NCI-H146 treated with DMSO at 0.1 percent for 48 hours (cell line): Measurements from ENCODE around the gene IDH3G.

Experiments used
- DNase-seq: peaks from one replicate; lab custom pipeline; 2025; ENCODE audit not compliant: unreplicated experiment; lab: John Stamatoyannopoulos, UW

The IDH3G gene

GRCh38 chrX:153773741-153774575 lies 20.2 kb downstream of the IDH3G start:
- no peak for DNase-seq

DNA sequence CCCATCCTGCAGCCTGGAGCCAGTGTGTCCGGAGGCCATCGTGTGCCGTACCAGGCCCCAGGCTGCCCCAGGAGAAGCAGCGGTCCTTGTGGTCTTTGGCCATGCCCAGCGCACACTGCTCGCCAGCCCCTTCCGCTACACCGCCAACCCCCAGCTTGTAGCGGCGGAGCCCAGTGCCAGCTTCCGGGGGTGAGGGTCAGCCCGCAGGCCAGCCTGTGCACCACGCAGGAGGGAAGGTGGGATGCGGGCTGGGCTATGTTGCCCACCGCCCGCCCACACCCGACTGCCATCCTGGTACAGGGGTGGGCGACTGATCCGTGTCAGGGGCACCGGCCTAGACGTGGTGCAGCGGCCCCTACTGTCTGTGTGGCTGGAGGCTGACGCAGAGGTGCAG lies 21.0 kb downstream of the IDH3G start:
- no peak for DNase-seq

DNA sequence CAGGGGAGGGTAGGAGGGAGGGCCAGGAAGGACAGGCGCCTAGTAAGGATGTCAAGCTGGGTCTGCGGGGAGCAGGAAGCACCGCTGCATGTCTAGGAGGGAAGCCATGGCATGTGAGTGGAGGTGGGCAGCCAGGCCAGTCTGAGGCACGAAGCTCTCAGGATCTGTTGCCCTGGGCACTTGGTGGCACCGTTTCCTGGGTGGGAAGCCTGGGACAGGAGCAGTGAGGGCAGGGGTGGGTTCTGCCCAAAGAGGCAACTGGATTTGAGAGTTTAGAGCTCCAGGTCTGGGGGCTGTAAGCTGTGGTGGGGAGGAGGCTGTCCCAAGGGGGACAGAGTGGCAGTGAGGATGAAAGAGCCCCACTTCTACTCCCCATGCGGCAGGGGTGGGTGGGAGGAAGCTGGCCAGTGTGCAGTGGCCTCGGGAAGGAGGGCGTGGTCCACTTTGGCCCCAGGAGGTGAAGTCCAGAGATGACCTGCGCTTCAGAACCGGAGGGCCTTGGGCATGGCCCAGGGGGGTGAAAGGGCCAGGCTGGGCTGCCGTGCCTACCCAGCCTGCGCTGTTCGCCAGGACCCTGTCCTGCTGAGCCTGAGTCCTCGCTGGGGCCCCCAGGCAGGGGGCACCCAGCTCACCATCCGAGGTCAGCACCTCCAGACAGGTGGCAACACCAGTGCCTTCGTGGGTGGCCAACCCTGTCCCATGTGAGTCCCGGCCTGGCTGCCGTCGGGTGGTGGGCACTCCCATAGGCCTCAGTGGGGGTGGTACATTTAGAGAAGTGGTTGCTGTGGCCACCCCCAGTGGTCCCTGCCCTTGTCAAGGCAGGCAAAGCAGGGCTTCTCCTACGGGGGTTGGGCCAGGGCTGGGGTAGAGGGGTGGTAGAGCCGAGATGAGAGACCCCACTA lies 21.6 kb downstream of the IDH3G start:
- no peak for DNase-seq

- DNase-seq = no peak
These were observed 22.5 kb downstream of the IDH3G start for GRCh38 chrX:153771415-153772315.

DNA sequence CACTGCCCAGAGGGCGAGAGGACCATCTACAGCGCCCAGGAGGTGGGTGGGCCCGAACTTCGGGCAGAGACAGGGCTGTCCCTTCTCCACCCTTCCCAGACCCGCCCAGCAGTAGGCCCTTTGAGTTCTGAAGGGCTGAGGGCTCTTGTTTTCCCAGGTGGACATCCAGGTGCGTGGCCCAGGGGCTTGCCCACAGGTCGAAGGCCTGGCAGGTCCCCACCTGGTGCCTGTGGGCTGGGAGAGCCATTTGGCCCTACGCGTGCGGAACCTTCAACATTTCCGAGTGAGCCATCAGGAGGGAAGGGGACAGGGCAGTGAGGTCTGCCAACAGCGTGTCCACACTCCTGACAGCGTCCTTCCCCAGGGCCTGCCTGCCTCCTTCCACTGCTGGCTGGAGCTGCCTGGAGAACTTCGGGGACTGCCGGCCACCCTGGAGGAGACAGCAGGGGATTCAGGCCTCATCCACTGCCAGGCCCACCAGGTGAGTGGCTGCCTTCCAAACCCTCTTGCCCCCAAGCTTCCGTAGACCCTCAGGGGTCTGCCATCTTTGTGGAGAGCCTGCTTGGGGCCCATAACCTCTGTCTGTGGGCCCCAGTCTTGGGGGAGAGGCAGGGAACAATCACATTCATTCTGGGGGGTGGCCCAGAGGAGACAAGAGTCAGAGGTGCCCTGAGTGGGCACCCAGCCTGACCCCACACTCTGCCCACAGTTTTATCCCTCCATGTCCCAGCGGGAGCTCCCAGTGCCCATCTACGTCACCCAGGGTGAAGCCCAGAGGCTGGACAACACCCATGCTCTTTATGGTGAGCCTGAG lies 23.4 kb downstream of the IDH3G start:
- DNase-seq = no peak

- DNase-seq = no peak
These were observed 24.1 kb downstream of the IDH3G start for GRCh38 chrX:153769865-153770600.

DNA sequence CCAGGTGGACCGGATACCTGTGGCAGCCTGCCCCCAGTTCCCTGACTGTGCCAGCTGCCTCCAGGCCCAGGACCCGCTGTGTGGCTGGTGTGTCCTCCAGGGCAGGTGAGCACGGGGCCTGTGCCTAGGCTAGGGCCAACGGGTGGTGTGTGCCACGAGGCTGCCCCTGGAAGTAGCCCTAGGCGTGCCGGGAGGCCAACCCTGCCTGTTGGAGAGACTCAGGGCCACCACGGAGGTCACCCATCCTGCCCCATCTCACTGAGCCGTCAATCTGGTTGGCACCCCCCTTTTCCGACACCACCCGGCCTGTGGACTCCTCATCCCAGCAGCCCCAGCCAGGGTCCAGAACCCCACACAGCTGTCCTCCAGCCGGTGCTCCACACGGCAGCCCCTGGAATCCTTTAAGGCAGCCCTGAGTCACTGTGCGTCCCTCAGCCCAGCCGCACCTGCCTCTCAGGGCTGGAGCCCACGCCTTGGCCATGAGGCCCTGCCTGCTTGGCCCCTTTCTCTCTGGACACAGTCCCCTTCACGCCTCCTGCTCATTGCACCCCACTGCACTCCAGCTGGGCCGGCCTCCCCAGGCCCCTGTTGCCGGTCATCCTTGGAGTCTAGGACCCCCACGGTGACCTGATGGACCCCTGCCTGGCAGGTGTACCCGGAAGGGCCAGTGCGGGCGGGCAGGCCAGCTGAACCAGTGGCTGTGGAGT lies 24.9 kb downstream of the IDH3G start:
- DNase-seq = no peak

DNA sequence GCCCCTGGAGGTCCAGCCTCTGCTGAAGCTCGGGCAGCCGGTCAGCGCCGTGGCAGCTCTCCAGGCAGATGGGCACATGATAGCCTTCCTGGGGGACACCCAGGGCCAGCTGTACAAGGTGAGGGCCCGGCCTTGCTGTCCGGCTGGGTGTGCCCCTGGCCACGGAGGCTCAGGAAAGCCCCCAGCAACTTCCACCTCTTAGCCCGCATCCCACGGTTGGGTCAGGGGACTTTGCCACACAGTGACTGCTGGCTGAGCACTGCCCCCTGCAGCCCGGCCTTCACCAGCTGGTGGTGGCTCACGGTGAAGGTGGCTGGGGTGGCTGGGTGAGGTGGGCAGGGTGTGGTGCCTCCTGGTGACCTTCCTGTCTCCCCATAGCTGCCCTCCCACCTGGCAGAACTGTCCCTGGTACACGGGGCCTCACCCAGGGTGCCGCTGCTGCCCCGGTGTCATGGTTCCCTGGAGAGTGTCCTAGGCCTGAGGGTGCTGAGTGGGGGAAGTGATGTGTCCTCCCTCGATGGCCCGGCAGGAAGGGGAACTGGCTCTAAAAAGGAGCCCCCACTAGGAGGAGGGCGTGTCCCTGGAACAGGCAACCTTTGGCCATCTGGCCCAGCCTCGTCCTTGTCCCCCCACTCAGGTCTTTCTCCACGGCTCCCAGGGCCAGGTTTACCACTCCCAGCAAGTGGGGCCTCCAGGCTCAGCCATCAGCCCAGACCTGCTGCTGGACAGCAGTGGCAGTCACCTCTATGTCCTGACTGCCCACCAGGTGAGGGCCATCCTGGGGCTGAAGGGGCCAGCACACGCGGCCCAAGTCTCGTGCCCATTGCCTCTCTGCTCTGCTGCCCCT lies 25.6 kb downstream of the IDH3G start:
- DNase-seq = no peak

GRCh38 chrX:153767674-153768055 lies 26.5 kb downstream of the IDH3G start:
- no peak for DNase-seq

GRCh38 chrX:153766871-153767673 lies 27.1 kb downstream of the IDH3G start:
- no peak for DNase-seq

- DNase-seq = no peak
These were observed 27.9 kb downstream of the IDH3G start for GRCh38 chrX:153766098-153766817.

DNA sequence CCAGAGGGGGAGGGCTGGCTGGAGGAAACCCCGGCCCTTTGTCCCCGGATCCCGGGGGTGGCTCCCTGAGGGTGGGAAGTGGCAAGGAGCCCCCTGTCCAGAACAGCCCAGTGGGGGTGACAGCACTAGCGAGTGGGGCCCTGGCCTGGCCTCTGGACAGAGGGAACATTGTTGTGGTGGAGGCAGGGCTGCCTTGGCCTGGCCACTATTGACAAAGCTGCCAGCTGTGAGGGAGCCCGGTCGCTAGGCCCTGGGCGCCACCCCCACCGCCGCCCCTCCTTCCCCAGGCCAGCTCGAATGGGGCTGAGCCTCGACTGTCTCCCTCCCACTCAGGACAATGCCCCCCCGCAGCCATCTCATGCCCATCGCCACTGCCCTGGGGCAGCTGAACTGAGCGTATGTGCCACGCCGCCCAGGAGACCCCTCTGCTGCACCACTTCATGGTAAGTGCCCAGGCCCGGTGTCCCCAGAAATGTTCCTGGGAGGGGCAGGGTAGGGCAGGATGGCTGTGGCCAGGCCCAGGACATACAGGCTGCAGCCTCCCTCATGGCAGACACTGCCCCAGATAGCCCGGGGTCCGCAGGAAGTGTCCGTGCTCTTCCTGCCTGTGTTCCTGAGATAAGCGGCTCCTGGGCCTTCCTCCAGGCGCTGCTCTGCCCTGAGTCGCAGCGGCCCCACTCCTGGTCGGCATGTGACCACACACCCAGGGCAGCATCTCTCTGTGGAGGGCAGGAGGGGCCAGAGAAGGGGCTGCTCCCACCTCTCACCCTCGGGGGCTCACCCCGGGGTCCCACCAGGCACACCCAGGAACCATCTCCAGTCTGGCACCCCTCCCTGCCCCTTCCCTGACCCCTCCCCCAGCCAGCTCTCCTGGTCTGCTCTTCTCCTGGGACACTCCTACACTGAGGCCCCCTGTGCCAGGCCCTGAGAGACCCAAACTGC lies 28.8 kb downstream of the IDH3G start:
- DNase-seq = no peak

GRCh38 chrX:153764786-153765137 lies 29.4 kb downstream of the IDH3G start:
- DNase-seq = no peak

DNA sequence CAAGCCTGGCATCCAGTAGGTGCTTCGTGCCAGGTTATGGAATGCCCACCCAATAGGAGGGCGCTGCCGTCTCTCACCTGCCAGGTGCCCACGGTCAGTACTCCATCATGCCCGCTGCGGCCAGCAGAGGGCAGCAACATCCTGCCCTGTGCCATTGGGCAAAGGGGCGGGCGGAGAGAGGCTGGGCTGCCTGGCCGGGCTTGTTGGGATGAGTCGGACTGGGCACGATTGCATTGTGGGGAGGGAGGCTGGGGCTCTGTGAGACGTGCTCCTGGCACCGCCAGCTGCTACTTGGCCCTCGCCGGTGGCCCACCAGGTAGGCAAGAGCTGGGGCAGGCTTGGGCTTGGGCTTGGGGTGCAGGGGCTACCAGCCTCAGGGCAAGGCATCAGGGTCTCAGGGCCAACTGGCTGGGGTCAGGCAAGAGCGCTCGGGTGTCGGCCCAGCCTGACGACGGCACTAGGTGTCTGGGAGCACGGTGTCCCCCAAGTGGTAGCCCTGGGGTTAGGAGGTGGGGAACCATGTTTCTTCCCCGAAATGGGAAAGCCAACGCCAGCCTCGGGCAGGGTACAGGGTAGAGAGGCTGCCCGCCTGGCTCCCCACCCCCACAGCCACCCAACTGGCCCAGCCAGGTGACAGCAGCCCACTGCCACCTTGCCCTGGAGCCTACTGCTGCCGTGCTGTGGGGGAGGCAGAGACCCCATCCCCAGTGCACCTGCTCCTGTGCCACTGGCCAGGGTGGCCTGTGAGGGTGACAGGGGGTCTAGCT lies 30.0 kb downstream of the IDH3G start, which contains the start of gene PLXNB3:
Gene PLXNB3, plus strand, starts transcription at position 261 of the 767 bp plus-strand sequence. CDS start 1,287 bp downstream, outside the sequence.
- peak; percentile 46 for DNase-seq
